Measurements from ENCODE around the gene C1orf21.

Gene C1orf21

DNA sequence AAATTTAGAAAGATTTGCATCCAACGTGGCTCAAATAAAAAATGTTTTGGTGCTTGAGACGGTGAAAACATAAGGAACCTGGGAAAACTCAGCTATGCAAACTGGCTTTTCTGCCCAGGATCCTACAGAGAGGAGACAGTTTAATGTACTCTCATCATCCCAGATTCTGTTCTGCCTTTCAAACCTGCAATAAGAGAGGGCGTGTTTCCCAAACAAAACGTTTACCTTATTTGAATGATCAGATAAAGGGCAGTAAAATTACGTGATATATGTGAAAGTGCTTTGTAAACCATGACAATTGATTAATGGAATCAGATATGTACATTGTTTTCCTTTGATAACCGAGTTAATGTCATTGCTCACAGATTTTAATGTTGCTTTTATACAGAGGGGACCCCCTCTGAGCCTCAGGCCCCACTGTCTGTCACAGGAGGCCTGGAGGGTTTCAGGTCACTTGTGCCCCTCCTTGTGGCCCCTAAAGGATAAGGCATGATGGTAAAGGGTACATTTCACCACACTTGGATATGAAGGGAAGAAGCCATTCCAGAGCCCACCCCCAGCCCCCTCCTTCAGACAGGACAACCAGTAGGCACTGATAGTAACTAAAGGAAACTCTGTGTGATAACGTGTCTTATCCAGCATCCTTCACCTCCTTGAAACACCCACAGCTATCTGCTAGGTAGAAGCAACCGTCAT, 210.3 kb downstream of the C1orf21 start:
- H3K9me2 ChIP-seq (replicated peaks; ENCODE audit: low read depth, low read length), result no peaks in the 10 kb centered on the region
- H3K9me3 ChIP-seq (ENCODE audit: insufficient read depth, low read depth, low read length), result no peaks in the 10 kb centered on the region
- no peaks in the 10 kb centered on the region for H4K20me1 ChIP-seq (ENCODE audit: insufficient read depth, low read length, poor library complexity, severe bottlenecking)
- no peak overlapping the region for H3K4me3 ChIP-seq (ENCODE audit: low read length, poor library complexity, severe bottlenecking)
- no peak overlapping the region for H2AFZ ChIP-seq (ENCODE audit: low read length)
- H3K79me2 ChIP-seq (ENCODE audit: insufficient read depth, low read length), result no peaks in the 10 kb centered on the region
- no peak overlapping the region for H3K9ac ChIP-seq (ENCODE audit: low read depth, low read length, poor library complexity, severe bottlenecking)
- no peak for TF ChIP-seq EZH2phosphoT487 (IDR thresholded peaks at IDR 0.05; ENCODE audit: borderline replicate concordance)
- TF ChIP-seq, protein P1, sequence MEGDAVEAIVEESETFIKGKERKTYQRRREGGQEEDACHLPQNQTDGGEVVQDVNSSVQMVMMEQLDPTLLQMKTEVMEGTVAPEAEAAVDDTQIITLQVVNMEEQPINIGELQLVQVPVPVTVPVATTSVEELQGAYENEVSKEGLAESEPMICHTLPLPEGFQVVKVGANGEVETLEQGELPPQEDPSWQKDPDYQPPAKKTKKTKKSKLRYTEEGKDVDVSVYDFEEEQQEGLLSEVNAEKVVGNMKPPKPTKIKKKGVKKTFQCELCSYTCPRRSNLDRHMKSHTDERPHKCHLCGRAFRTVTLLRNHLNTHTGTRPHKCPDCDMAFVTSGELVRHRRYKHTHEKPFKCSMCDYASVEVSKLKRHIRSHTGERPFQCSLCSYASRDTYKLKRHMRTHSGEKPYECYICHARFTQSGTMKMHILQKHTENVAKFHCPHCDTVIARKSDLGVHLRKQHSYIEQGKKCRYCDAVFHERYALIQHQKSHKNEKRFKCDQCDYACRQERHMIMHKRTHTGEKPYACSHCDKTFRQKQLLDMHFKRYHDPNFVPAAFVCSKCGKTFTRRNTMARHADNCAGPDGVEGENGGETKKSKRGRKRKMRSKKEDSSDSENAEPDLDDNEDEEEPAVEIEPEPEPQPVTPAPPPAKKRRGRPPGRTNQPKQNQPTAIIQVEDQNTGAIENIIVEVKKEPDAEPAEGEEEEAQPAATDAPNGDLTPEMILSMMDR (conservative IDR thresholded peaks at IDR 0.05; ENCODE audit: low read length), result peak; percentile 43
- no peaks in the 10 kb centered on the region for H3K4me1 ChIP-seq (ENCODE audit: insufficient read depth, low read length, poor library complexity, severe bottlenecking)
- no peaks in the 10 kb centered on the region for H3F3A ChIP-seq (ENCODE audit: low read depth)
- H3K36me3 ChIP-seq (ENCODE audit: insufficient read depth, low read length), result no peaks in the 10 kb centered on the region
- H3K4me2 ChIP-seq (ENCODE audit: low read depth, low read length, poor library complexity, severe bottlenecking), result no peak overlapping the region
- H3K27me3 ChIP-seq (ENCODE audit: insufficient read depth, low read length, poor library complexity, severe bottlenecking), result no peaks in the 10 kb centered on the region

DNA sequence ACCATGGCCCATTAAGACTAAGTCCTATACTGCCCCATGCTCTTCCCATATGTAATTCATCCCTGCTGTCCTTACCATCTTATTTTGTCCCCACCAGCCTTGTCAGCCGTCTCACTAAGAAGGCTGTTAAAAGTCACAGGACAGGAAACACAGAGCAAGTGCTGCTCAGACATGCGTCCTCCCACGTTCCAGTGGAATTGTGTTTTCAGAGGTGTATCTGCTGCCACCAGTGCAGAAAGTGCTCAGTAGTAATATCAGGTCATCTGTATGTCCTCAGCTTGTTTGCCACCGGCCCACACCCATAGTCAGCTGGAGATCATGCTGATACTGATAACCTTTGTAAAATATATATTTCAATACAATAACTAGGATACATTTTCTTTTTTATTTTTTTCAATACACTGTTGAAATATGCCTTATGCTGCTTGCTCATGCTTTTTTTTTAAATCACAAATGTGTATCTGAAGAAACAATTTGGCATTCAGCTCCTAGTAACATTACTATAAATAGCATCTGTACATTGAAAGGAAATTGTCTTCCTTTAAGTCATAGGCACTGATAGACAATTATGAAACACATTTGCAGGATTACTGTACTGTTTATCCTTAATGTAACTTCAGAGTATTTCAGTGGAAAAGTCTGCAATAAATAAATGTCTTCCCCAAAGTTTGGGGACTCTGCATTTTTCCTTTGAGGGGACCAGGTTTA, 211.0 kb downstream of the C1orf21 start:
- Histone ChIP-seq H3F3A (ENCODE audit: low read depth) (no peaks in the 10 kb centered on the region), H3K79me2 (ENCODE audit: insufficient read depth, low read length) (no peaks in the 10 kb centered on the region), H3K4me3 (ENCODE audit: low read length, poor library complexity, severe bottlenecking) (no peak overlapping the region), H3K9me2 (replicated peaks; ENCODE audit: low read depth, low read length) (no peaks in the 10 kb centered on the region), H2AFZ (ENCODE audit: low read length) (no peak overlapping the region), H3K9ac (ENCODE audit: low read depth, low read length, poor library complexity, severe bottlenecking) (no peak overlapping the region), H3K4me2 (ENCODE audit: low read depth, low read length, poor library complexity, severe bottlenecking) (no peak overlapping the region), H4K20me1 (ENCODE audit: insufficient read depth, low read length, poor library complexity, severe bottlenecking) (no peaks in the 10 kb centered on the region), H3K9me3 (ENCODE audit: insufficient read depth, low read depth, low read length) (no peaks in the 10 kb centered on the region), H3K4me1 (ENCODE audit: insufficient read depth, low read length, poor library complexity, severe bottlenecking) (no peaks in the 10 kb centered on the region), H3K27me3 (ENCODE audit: insufficient read depth, low read length, poor library complexity, severe bottlenecking) (no peaks in the 10 kb centered on the region), H3K36me3 (ENCODE audit: insufficient read depth, low read length) (no peaks in the 10 kb centered on the region)
- no peak for TF ChIP-seq EZH2phosphoT487 (IDR thresholded peaks at IDR 0.05; ENCODE audit: borderline replicate concordance)
- TF ChIP-seq, protein P1 (conservative IDR thresholded peaks at IDR 0.05; ENCODE audit: low read length), result no peak

DNA sequence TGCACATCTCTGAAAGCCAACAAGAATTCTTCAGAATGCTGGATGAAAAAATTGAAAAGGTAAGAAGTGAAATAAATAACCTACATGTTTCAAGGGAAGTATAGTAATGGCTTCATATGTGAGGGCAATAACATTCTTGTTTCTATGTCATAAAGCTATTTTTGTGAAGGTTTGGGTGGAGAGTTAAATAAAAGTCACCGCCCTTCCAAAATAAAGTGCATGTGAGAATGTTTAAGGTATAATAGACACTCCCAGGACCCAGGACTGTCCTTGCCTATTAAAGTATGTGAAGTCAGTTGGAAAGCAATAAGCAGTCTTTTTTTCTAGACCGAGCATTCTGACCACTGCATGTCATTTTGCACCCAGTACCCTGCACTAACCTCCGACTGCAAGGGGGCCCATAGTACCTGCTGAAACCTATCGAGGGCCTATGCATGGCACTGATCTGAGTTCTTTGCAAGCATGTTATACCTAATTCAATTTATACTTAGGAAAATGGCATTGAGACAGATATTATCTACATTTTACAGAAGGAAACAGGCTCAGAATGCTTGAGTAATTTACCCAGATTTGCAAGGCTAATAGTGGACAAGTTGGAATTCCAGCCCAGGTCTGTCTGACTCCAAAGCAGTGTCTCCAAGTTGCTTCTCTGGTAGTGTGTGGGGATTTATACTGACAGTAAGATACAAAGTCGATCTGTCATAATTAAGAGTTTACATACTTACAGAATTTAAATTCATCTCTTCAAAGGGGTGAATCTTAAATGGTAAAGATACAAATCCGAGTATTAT, 211.8 kb downstream of the C1orf21 start:
- H3K4me2 ChIP-seq (ENCODE audit: low read depth, low read length, poor library complexity, severe bottlenecking), result no peak overlapping the region
- no peaks in the 10 kb centered on the region for H3K9me2 ChIP-seq (replicated peaks; ENCODE audit: low read depth, low read length)
- no peak overlapping the region for H3K4me3 ChIP-seq (ENCODE audit: low read length, poor library complexity, severe bottlenecking)
- no peak overlapping the region for H2AFZ ChIP-seq (ENCODE audit: low read length)
- H3K79me2 ChIP-seq (ENCODE audit: insufficient read depth, low read length), result no peaks in the 10 kb centered on the region
- H3K9ac ChIP-seq (ENCODE audit: low read depth, low read length, poor library complexity, severe bottlenecking), result no peak overlapping the region
- H3K36me3 ChIP-seq (ENCODE audit: insufficient read depth, low read length), result no peaks in the 10 kb centered on the region
- no peaks in the 10 kb centered on the region for H3F3A ChIP-seq (ENCODE audit: low read depth)
- no peaks in the 10 kb centered on the region for H3K27me3 ChIP-seq (ENCODE audit: insufficient read depth, low read length, poor library complexity, severe bottlenecking)
- no peaks in the 10 kb centered on the region for H4K20me1 ChIP-seq (ENCODE audit: insufficient read depth, low read length, poor library complexity, severe bottlenecking)
- no peaks in the 10 kb centered on the region for H3K4me1 ChIP-seq (ENCODE audit: insufficient read depth, low read length, poor library complexity, severe bottlenecking)
- H3K9me3 ChIP-seq (ENCODE audit: insufficient read depth, low read depth, low read length), result no peaks in the 10 kb centered on the region
- TF ChIP-seq, protein P1 (conservative IDR thresholded peaks at IDR 0.05; ENCODE audit: low read length), result no peak
- no peak for TF ChIP-seq EZH2phosphoT487 (IDR thresholded peaks at IDR 0.05; ENCODE audit: borderline replicate concordance)
